NCI-H1694 (cell line): ENCODE measurements around the gene CDC123.
"Not testable (repeated sequence)": the region's sequence is repeated elsewhere in the genome, so short reads cannot be mapped to it uniquely, and the experiment has no call there.

Experiments used
- DNase-seq: peaks from one replicate; lab custom pipeline; 2025; lab: John Stamatoyannopoulos, UW

CDC123 gene

GRCh38 chr10:12235796-12236195 lies 39.8 kb downstream of the CDC123 start:
- no peak for DNase-seq

DNA sequence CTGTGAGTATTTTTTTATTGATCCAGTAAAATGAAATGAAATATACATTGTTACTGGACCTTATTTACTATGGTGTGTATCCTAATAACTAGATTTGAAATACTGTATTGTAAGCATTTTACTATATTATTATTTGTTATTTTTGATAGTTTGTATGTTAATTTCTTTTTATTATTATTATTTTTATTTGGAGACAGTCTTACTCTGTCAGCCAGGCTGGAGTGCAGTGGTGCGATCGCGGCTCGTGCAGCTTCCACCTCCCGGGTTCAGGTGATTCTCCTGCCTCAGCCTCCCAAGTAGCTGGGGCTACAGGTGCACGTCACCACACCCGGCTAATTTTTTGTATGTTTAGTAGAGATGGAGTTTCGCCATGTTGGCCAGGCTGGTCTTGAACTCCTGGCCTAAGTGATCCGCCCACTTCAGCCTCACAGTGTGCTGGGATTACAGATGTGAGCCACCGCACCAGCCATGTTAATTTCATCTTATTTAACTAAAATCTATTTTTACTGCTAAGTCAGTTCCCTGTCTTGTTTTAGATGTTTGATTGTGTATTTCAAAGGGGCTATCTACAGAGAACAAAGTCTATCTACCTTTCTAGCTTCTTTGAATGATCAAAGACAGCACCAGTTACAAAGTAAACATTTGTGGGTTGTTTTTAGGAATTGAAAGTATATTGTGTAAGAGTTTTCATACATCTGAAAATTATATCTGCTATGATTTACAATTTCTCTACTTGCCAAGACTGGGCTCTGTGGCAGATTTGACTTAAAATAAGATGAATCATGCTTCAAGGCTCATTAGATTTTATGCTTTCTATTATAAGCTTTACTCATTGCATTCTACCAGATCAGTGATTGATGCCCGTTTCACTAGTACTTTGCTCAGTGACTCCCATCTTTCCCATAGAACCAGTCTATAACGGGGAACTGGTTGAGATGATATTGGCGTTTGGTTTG lies 41.6 kb downstream of the CDC123 start:
- no peak for DNase-seq

DNA sequence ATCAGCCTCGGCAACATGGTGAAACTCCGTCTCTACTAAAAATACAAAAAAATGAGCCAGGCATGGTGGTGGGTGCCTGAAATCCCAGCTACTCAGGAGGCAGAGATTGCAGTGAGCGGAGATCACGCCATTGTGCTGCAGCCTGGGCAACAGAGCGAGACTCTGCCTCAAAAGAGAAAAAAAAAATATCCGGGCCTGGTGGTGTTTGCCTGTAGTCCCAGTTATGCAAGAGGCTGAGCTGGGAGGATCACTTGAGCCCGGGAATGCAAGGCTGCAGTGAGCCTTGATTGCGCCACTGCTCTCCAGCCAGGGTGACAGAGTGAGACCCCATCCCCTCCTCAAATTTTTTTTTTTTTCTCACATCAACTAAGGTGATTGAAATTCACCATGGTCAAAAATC lies 42.8 kb downstream of the CDC123 start:
- DNase-seq, result no peak

DNA sequence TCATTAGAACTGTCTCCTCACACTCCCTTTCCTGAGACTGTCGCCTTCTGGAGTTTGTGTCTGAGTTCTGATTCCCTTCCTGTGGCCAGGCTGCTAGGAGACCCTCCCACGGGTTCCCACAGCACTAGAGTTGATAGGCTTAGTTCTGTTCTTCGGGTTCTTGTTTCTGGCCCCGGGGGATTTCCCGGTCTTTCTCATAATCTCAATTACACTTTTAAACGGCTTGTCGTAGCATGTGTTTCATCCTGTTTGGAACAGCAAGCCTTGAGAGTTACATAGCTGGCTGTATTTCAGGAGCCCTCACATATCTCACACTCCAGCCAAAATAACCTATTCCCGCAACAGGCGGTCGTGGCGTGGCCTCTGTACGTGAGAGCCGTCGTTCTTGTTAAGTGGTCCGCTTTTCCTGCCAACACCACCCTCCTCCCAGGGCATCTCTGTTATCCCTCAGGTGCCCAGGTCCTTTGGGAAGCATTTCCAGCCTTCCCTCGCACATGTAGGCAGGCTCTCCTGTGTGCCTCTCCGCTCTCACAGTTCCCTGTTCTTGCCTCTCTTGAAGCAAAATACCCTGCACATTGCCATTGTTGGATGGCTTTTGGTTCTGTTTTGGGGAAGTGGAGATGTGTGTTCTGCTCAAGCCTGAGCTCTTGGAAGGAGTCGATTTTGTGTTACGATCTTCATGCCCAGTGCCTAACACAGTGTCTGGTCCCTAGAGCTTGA lies 46.0 kb downstream of the CDC123 start:
- no peak for DNase-seq

DNA sequence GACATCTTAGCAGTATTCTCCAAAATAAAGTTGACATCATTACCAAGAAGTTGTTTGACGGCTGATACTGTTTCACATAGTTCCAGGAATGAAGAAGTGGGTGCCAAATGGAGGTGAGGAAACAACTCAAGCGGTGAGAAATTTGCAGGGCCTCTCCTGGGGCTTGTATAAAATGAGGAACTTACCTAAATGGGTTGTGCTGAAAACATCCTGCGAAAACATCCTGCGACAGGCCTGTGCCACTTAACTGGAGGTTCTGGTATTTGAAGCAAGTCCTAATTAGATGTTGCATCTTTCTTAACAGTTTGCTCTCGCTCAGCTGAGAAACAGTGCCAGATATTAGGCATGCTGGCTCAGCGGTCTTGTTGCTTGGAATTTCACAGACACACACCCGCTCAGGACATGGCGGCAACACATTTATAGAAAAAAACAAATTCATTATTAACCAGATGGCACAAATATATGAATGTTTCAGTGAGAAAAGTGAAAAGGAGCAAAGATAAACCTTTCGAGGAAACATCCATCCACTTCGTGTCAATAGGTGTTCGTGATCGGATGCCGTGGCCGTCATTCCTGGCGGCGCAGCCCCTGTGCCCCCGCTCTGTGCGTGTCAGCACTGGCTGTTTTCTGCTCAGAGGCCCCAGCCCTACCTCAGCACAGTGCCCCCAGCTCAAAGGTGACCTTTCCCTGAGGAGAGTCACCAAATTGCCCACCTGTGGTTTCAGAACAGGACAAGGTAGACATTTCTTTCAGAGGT lies 48.1 kb downstream of the CDC123 start:
- no peak for DNase-seq

- DNase-seq, result no peak
Measured at GRCh38 chr10:12250181-12250580, 54.2 kb downstream of the CDC123 start.

DNA sequence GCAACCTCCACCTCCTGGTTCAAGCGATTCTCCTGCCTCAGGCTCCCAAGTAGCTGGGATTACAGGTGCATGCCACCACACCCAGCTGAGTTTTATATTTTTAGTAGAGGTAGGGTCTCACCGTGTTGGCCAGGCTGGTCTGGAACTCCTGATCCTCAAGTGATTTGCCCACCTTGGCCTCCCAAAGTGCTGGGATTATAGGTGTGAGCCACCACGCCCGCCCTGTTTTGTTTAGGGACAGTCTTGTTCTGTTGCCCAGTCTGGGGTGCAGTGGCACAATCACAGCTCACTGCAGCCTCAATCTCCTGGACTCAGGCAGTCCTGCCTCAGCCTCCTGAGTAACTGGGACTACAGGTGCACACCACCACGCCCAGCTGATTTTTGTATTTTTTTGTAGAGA lies 54.7 kb downstream of the CDC123 start:
- not testable (repeated sequence) for DNase-seq

- no peak for DNase-seq
Measured at GRCh38 chr10:12251581-12251980, 55.6 kb downstream of the CDC123 start.

GRCh38 chr10:12252882-12253546 lies 57.0 kb downstream of the CDC123 start:
- no peak for DNase-seq

GRCh38 chr10:12255048-12255447 lies 59.1 kb downstream of the CDC123 start:
- no peak for DNase-seq

DNA sequence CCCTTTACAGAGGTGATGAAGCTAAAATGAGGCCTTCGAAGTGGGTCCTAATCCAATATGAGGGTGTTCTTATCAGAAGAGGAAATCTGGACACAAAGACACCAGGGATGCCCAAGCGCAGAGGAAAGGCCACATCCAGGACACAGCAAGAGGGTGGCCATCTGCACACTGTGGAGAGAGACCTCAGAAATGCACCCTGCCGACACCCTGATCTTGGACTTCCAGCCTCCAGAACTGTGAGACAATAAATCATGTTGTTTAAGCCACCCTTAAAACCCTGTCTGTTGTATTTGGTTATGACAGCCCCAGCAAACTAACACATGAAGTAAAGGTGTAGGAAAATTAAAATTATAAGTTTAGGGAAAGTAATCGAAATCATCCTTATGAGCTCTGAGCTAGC lies 64.0 kb downstream of the CDC123 start:
- no peak for DNase-seq

GRCh38 chr10:12262278-12262981 lies 66.4 kb downstream of the CDC123 start:
- DNase-seq, result no peak

DNA sequence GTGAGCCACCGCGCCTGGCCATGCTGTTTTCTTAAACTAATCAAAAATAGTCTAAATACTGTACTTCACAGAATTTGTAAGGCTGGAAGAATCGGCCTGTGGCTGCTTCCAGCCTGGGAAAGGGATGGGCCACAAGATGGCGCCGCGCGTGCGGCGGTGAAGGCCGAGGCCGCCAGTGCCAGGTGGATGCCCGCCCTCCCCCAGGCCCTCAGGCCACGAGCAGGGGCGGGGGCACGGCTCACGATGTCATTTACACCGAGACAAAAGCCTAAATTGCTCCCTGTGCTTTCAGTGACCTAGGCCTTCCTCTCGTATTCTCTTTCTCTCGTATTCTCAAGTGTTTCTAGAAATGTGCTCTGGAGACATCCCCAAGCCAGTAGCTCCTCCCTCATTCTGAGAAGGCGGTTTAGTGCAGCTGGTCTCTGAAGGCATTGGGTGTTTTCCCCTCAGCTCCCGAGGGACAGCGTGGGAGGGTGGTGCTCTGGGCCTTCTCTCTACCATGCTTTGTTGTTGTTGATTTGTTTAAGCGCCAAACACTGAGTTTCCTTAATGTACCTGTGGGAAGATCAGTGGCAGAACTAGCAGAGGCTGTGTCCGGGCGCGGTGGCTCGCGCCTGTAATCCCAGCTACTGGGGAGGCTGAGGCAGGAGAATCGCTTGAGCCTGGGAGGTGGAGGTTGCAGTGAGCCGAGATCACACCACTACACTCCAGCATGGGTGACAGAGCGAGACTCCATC lies 68.4 kb downstream of the CDC123 start:
- DNase-seq, result peak; percentile 44

- no peak for DNase-seq
Measured at GRCh38 chr10:12269056-12269455, 73.1 kb downstream of the CDC123 start.

- DNase-seq, result no peak
Measured at GRCh38 chr10:12271210-12271540, 75.2 kb downstream of the CDC123 start.

GRCh38 chr10:12277862-12278261 lies 81.9 kb downstream of the CDC123 start:
- DNase-seq, result not testable (repeated sequence)

DNA sequence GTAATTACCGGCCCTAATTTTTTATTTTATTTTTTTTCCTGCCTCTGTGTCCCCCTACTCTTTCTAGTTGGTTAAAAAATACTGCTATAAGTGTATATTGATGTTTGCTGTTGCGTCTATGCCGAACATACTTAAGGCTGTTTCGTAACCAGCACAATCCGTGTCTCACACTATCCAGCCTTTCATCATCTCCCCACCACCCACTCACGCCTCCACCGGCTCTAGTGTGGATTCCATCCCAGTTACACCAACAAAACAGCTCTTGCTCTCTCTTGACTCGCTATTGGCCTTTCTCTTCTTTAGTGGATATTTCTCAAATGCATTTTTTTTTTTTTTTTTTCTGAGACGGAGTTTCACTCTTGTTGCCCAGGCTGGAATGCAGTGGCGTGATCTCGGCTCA lies 83.3 kb downstream of the CDC123 start:
- no peak for DNase-seq

- no peak for DNase-seq
Measured at GRCh38 chr10:12287772-12288171, 91.8 kb downstream of the CDC123 start.

- DNase-seq, result not testable (repeated sequence)
Measured at GRCh38 chr10:12297784-12298183, 101.8 kb downstream of the CDC123 start.

DNA sequence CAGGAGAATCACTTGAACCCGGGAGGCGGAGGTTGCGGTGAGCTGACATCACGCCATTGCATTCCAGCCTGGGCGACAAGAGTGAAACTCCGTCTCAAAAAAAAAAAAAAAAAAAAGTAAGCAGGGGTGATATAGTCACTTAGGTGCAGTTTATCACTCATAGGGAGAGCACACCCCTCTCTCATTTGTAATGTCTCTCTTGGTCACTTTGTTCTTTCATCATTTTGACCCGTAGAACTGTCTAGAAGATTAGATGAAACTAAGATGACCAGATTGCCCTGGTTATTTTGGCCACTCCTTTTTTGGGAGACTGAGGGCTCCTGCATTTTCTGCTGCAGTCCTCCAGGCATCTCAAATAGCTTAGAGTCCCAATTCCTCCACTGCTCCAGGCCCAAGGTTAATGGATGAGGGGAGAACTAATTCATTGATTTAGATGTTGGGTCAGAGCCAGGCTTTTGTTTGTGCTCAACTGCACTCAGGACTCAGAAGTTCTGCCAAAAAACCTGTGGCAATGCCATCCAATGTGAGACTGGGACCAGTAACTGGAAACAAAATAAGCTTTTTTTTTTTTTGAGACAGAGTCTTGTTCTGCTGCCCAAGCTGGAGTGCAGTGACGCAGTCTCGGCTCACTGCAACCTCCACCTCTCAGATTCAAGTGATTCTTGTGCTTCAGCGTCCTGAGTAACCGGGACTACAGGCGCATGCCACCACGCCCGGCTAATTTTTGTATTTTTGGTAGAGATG lies 103.4 kb downstream of the CDC123 start:
- DNase-seq, result no peak
